Panc1 (cell line): ENCODE measurements around the gene DNMT3A.

ENCODE experiments used
- POLR2AphosphoS5 ChIP-seq: IDR thresholded peaks from 2 replicates; pipeline ENCODE4 v1.6.1; 2012; ENCODE audit warnings: mild to moderate bottlenecking, low read depth, low read length, moderate library complexity
- SIN3A ChIP-seq: IDR thresholded peaks from 2 replicates; pipeline ENCODE4 v1.6.1; 2012; ENCODE audit warnings: low read depth, mild to moderate bottlenecking, low read length, moderate library complexity, borderline replicate concordance; ENCODE audit not compliant: insufficient read depth
- TCF7L2 ChIP-seq: IDR thresholded peaks from 2 replicates; pipeline ENCODE4 v1.6.1; 2011; ENCODE audit warnings: mild to moderate bottlenecking, low read depth, low read length, inconsistent platforms
- TF ChIP-seq, protein P1 (sequence below), 2 experiments: IDR thresholded peaks; 2 replicates each; pipeline ENCODE4 v1.6.1; 2011 to 2012; ENCODE audit warnings: low read depth in 2 of 2, control low read depth in 1 of 2, low read length in 1 of 2, mild to moderate bottlenecking in 1 of 2, moderate library complexity in 1 of 2; ENCODE audit not compliant: insufficient read depth in 1 of 2
- TF ChIP-seq, protein P2 (sequence below): fragments of 450-650 bp; IDR thresholded peaks from 2 replicates; pipeline ENCODE4 v1.5.1; 2017; ENCODE audit warnings: mild to moderate bottlenecking

DNA sequence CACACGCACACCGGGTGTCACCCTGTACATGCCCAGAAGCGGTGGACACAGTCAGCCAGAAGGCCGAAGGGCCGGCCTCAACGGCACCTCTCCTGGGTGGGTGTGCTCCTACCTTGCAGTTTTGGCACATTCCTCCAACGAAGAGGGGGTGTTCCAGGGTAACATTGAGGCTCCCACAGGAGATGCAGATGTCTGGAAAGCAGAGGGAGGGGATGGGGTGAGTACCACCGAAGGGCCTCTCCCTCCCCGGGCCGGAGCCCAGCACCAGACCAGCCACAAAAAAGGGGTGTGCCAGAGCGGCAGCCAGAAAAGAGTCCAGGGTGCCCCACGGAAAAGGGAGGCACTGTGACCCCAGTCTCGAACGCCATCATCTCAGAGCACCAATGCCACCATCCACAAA lies 96.6 kb downstream of the DNMT3A start:
- TF ChIP-seq, protein P1, sequence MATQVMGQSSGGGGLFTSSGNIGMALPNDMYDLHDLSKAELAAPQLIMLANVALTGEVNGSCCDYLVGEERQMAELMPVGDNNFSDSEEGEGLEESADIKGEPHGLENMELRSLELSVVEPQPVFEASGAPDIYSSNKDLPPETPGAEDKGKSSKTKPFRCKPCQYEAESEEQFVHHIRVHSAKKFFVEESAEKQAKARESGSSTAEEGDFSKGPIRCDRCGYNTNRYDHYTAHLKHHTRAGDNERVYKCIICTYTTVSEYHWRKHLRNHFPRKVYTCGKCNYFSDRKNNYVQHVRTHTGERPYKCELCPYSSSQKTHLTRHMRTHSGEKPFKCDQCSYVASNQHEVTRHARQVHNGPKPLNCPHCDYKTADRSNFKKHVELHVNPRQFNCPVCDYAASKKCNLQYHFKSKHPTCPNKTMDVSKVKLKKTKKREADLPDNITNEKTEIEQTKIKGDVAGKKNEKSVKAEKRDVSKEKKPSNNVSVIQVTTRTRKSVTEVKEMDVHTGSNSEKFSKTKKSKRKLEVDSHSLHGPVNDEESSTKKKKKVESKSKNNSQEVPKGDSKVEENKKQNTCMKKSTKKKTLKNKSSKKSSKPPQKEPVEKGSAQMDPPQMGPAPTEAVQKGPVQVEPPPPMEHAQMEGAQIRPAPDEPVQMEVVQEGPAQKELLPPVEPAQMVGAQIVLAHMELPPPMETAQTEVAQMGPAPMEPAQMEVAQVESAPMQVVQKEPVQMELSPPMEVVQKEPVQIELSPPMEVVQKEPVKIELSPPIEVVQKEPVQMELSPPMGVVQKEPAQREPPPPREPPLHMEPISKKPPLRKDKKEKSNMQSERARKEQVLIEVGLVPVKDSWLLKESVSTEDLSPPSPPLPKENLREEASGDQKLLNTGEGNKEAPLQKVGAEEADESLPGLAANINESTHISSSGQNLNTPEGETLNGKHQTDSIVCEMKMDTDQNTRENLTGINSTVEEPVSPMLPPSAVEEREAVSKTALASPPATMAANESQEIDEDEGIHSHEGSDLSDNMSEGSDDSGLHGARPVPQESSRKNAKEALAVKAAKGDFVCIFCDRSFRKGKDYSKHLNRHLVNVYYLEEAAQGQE (IDR thresholded peaks at IDR 0.05; ENCODE audit: insufficient read depth in 1 of 2, low read depth in 2 of 2, low read length in 1 of 2), result no peak
- TF ChIP-seq POLR2AphosphoS5, result no peak
- TF ChIP-seq, protein P2, sequence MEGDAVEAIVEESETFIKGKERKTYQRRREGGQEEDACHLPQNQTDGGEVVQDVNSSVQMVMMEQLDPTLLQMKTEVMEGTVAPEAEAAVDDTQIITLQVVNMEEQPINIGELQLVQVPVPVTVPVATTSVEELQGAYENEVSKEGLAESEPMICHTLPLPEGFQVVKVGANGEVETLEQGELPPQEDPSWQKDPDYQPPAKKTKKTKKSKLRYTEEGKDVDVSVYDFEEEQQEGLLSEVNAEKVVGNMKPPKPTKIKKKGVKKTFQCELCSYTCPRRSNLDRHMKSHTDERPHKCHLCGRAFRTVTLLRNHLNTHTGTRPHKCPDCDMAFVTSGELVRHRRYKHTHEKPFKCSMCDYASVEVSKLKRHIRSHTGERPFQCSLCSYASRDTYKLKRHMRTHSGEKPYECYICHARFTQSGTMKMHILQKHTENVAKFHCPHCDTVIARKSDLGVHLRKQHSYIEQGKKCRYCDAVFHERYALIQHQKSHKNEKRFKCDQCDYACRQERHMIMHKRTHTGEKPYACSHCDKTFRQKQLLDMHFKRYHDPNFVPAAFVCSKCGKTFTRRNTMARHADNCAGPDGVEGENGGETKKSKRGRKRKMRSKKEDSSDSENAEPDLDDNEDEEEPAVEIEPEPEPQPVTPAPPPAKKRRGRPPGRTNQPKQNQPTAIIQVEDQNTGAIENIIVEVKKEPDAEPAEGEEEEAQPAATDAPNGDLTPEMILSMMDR, result no peak
- TF ChIP-seq SIN3A, result no peak
- TF ChIP-seq TCF7L2, result no peak
